HPDE6-E6E7 (cell line): ENCODE data around the gene ACAD9.
"Not testable (repeated sequence)": the region's sequence is repeated elsewhere in the genome, so short reads cannot be mapped to it uniquely, and the experiment has no call there.

Experiments used
- DNase-seq: peaks from one replicate; pipeline ENCODE4 v3.0.0; 2011; ENCODE audit warnings: missing footprints; ENCODE audit errors: extremely low spot score

Gene ACAD9

GRCh38 chr3:128879125-128879969, at the start of gene ACAD9:
ACAD9 (plus strand) TSS chr3:128879620; CDS start chr3:128879692, 72 bp downstream.
- DNase-seq: peak; percentile 99

- DNase-seq: not testable (repeated sequence)
These were observed 49.3 kb upstream of the ACAD9 start for GRCh38 chr3:128829925-128830625.

GRCh38 chr3:128830762-128831161, 48.7 kb upstream of the ACAD9 start:
- not testable (repeated sequence) for DNase-seq

- not testable (repeated sequence) for DNase-seq
These were observed 46.4 kb upstream of the ACAD9 start for GRCh38 chr3:128832979-128833378.

GRCh38 chr3:128835096-128835495, 44.3 kb upstream of the ACAD9 start:
- no peak for DNase-seq

GRCh38 chr3:128841926-128842920, 37.2 kb upstream of the ACAD9 start:
- no peak for DNase-seq

GRCh38 chr3:128844502-128844901, 34.9 kb upstream of the ACAD9 start:
- no peak for DNase-seq

GRCh38 chr3:128845119-128845777, 34.2 kb upstream of the ACAD9 start:
- no peak for DNase-seq

GRCh38 chr3:128845778-128846485, 33.5 kb upstream of the ACAD9 start:
- peak; percentile 82 for DNase-seq

- DNase-seq: no peak
These were observed 32.9 kb upstream of the ACAD9 start for GRCh38 chr3:128846486-128846891.

- DNase-seq: no peak
These were observed 31.6 kb upstream of the ACAD9 start for GRCh38 chr3:128847666-128848370.

- DNase-seq: no peak
These were observed 30.5 kb upstream of the ACAD9 start for GRCh38 chr3:128848936-128849335.

- no peak for DNase-seq
These were observed 29.4 kb upstream of the ACAD9 start for GRCh38 chr3:128849911-128850455.

- no peak for DNase-seq
These were observed 28.9 kb upstream of the ACAD9 start for GRCh38 chr3:128850544-128850943.

- no peak for DNase-seq
These were observed 27.8 kb upstream of the ACAD9 start for GRCh38 chr3:128851601-128852000.

GRCh38 chr3:128853826-128854225, 25.6 kb upstream of the ACAD9 start:
- no peak for DNase-seq

- no peak for DNase-seq
These were observed 24.9 kb upstream of the ACAD9 start for GRCh38 chr3:128854475-128854874.

GRCh38 chr3:128855569-128855968, 23.9 kb upstream of the ACAD9 start:
- no peak for DNase-seq

GRCh38 chr3:128858167-128858566, 21.3 kb upstream of the ACAD9 start:
- DNase-seq: no peak

GRCh38 chr3:128859630-128860029, 19.8 kb upstream of the ACAD9 start:
- no peak for DNase-seq
